CD4-positive, CD25-positive, alpha-beta regulatory T cell (primary cell): ENCODE data around the gene LCP2. TPM values are rescaled to one million over a fixed set of nuclear protein-coding genes. Genes with fewer than 3 reads are reported as not detected.
A peak's percentile ranks its signal among the peaks of the same experiment; 100 is the strongest.

Source experiments
- ATAC-seq, 2 donors: fragments of 150-1000 bp; cut with Tn5 transposase; one replicate each; pipeline ENCODE4 v1.10.0; 2021; ENCODE audit warnings: low read depth in 2 of 2, moderate number of reproducible peaks in 2 of 2, moderate library complexity in 1 of 2
- DNase-seq, 3 donors: peaks; one replicate each; pipeline versions ENCODE4 v3.0.0 to v3.0.0-alpha.2; 2012 to 2022; ENCODE audit warnings: mixed read lengths in 1 of 3
- H3K27ac ChIP-seq: one replicate; pipeline ENCODE4 v1.7.0; 2013; ENCODE audit warnings: mild to moderate bottlenecking, low read length; ENCODE audit not compliant: insufficient read depth, poor library complexity, severe bottlenecking
- H3K27me3 ChIP-seq: one replicate; pipeline ENCODE4 v1.7.0; 2013; ENCODE audit warnings: low read length; ENCODE audit not compliant: control insufficient read depth, insufficient read depth
- H3K36me3 ChIP-seq: one replicate; pipeline ENCODE4 v1.7.0; 2013; ENCODE audit warnings: mild to moderate bottlenecking, low read length, moderate library complexity; ENCODE audit not compliant: control insufficient read depth, insufficient read depth
- H3K4me1 ChIP-seq: 2 replicates; pipeline ENCODE4 v1.7.0; 2013; ENCODE audit warnings: mild to moderate bottlenecking, low read length; ENCODE audit not compliant: insufficient read depth, control insufficient read depth, poor library complexity, severe bottlenecking
- H3K4me3 ChIP-seq: one replicate; pipeline ENCODE4 v1.7.0; 2013; ENCODE audit warnings: low read depth, mild to moderate bottlenecking, low read length, moderate library complexity
- H3K9me3 ChIP-seq, 2 experiments: 1 replicate in 1 of 2; 2 replicates in 1 of 2; pipeline ENCODE4 v1.7.0; 2013; ENCODE audit warnings: low read length in 2 of 2, mild to moderate bottlenecking in 1 of 2, moderate library complexity in 1 of 2; ENCODE audit not compliant: control insufficient read depth in 2 of 2
- H3K27ac Mint-ChIP-seq, 3 donors: one replicate each; pipeline ENCODE4 v1.8.0; 2020 to 2022; ENCODE audit warnings: mild to moderate bottlenecking in 3 of 3, mixed read lengths in 3 of 3, moderate library complexity in 2 of 3
- H3K27me3 Mint-ChIP-seq: one replicate; pipeline ENCODE4 v1.8.0; 2022; ENCODE audit warnings: mild to moderate bottlenecking, mixed read lengths
- H3K36me3 Mint-ChIP-seq: one replicate; pipeline ENCODE4 v1.8.0; 2020; ENCODE audit warnings: mixed read lengths
- H3K4me1 Mint-ChIP-seq, 4 donors: one replicate each; pipeline ENCODE4 v1.8.0; 2020 to 2022; ENCODE audit warnings: mixed read lengths in 4 of 4, mild to moderate bottlenecking in 1 of 4
- H3K4me3 Mint-ChIP-seq, 4 donors: one replicate each; pipeline ENCODE4 v1.8.0; 2020 to 2022; ENCODE audit warnings: mild to moderate bottlenecking in 4 of 4, mixed read lengths in 4 of 4, moderate library complexity in 3 of 4
- H3K9me3 Mint-ChIP-seq, 7 donors: one replicate each; pipeline ENCODE4 v1.8.0; 2020 to 2022; ENCODE audit warnings: mixed read lengths in 7 of 7, mild to moderate bottlenecking in 3 of 7, moderate library complexity in 2 of 7
- polyA plus RNA-seq, 4 donors: library from polyadenylated mRNA; unstranded; fragments of 300-500 nt; fragmentation: Illumina TruSeq; gene quantifications; one replicate each; pipeline ENCODE4 v1.2.3, GENCODE V29; 2021
- total RNA-seq: library from RNA; stranded (reverse); gene quantifications from one replicate; pipeline ENCODE4 v1.2.3, GENCODE V29; 2022

LCP2 gene
- total and polyA plus RNA-seq, 5 donors from 2014 or later, result 164 to 351 (median 197) TPM

DNA sequence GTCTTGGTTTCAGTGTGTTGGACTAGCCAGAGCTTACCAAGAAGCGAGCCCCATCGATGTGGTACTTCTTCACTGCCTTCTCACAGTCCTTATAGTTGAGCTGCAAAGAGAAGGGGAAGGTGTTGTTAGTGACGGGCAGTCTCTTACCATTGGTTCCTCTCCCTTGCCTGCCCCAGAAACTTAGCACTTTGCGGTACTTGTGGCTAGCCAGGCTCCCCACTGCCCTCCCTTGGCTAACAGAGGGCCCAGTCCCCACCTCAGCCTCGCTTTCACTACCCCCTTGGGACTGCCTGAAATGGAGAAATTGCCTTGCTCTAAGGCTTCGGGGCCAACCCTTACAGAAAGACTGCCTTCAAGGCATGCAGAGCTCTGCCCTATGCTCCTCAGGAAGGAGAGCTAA lies 4.3 kb downstream of the LCP2 start:
- DNase-seq (peak; percentile 34 to 68 (median 42)), ATAC-seq (peak; percentile 29 to 36)
- H3K36me3 ChIP-seq, result peaks cover 53% of the 10 kb centered on the region
- no peaks in the 10 kb centered on the region for H3K9me3 ChIP-seq
- H3K27me3 Mint-ChIP-seq, result no peaks in the 10 kb centered on the region
- H3K9me3 Mint-ChIP-seq, result no peaks in the 10 kb centered on the region
- peaks cover 89% of the 10 kb centered on the region for H3K36me3 Mint-ChIP-seq
- peak overlapping the region; percentile 97 to 99 (median 99) for H3K4me3 Mint-ChIP-seq
- peak overlapping the region; percentile 83 for H3K27ac ChIP-seq
- peaks cover 28 to 76% (median 63%) of the 10 kb centered on the region in 4 donors for H3K4me1 Mint-ChIP-seq
- H3K4me1 ChIP-seq, result peaks cover 81% of the 10 kb centered on the region
- peak overlapping the region; percentile 99 for H3K4me3 ChIP-seq
- H3K27me3 ChIP-seq, result no peaks in the 10 kb centered on the region
- peak overlapping the region; percentile 95 to 98 (median 98) for H3K27ac Mint-ChIP-seq

DNA sequence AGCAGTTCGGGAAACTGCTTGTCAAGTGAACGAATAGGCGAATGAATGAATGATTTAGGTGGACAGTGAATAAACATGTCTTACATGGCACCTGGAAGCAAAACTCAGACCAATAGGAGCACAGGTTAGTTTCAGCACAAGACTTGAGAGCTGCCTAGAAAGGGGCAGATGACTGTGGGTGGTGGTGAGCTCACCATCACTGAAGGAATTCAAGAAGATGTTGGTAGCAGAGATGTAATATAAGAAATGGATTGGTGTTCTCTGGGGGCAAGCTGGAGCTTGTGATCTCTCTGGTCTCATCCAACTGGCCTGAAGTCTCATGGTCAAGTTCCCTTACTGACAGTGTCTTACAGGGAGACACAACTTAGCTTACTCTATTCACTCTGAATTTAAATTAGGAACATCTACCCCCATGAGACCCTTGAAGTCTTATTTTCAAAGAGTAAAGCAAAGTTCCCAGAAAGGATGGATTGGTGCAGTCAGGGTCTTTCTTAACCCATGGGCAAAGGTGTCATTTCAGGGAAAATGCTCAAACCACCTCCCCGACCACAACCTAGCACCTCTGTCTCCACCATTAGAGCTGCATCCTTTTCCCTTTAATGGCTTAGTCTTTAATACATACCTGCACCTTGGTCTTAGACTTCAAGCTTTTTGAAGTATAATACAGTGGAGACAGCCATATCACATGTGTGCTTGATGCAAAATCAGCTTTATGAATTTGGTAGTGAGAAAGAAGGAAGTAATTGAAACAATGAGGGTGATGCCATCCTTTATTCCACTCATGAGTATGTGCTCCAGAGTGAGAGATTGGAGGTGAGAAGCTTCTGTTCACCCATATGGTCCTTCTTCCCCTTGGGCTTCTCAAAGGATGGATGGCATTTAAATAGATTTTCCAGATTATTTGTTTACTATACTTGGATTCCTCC lies 5.1 kb downstream of the LCP2 start:
- H3K4me3 ChIP-seq, result peak overlapping the region; percentile 99

DNA sequence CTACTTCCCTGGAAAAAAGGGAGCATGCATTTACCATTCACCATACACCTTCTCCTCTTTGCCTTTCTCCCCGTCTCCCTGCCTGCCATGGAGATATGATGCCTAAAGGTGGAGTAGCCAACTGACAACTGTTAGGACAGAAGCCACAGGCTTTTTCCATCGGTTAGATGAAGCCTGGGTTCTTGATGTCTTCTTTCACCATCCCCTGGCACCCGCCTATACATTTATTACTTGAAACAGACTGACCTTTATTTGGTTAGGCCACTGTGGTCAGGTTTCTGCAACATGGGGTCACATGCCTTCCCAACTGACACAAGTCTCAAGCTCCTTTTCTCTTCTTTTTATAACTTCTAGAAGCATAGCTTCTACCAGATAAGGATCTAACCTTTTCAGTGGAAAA lies 7.1 kb downstream of the LCP2 start:
- Mint-ChIP-seq H3K4me3 (peak overlapping the region; percentile 91 to 99 (median 98)), H3K27me3 (no peaks in the 10 kb centered on the region), H3K4me1 (peaks cover 47 to 97% (median 83%) of the 10 kb centered on the region in 4 donors), H3K9me3 (no peaks in the 10 kb centered on the region), H3K36me3 (peaks cover 97% of the 10 kb centered on the region), H3K27ac (peak overlapping the region; percentile 98 to 99 (median 98))
- H3K27ac ChIP-seq, result peak overlapping the region; percentile 83
- H3K27me3 ChIP-seq, result no peaks in the 10 kb centered on the region
- H3K36me3 ChIP-seq, result peaks cover 80% of the 10 kb centered on the region
- DNase-seq (no peak), ATAC-seq (no peak)
- H3K9me3 ChIP-seq, result no peaks in the 10 kb centered on the region
- H3K4me1 ChIP-seq, result peaks cover 100% of the 10 kb centered on the region
- H3K4me3 ChIP-seq, result peak overlapping the region; percentile 63

More for the DNA sequence above, 5.1 kb downstream of the LCP2 start:
- no peaks in the 10 kb centered on the region for H3K27me3 Mint-ChIP-seq
- peak overlapping the region; percentile 97 to 99 (median 99) for H3K4me3 Mint-ChIP-seq
- H3K27ac Mint-ChIP-seq, result peak overlapping the region; percentile 98 to 99 (median 98)
- no peaks in the 10 kb centered on the region for H3K9me3 Mint-ChIP-seq
- no peaks in the 10 kb centered on the region for H3K27me3 ChIP-seq
- H3K4me1 Mint-ChIP-seq, result peaks cover 34 to 78% (median 66%) of the 10 kb centered on the region in 4 donors
- H3K27ac ChIP-seq, result peak overlapping the region; percentile 83
- peaks cover 61% of the 10 kb centered on the region for H3K36me3 ChIP-seq
- H3K4me1 ChIP-seq, result peaks cover 84% of the 10 kb centered on the region
- no peaks in the 10 kb centered on the region for H3K9me3 ChIP-seq
- ATAC-seq (no peak), DNase-seq (no peak)
- H3K36me3 Mint-ChIP-seq, result peaks cover 94% of the 10 kb centered on the region

DNA sequence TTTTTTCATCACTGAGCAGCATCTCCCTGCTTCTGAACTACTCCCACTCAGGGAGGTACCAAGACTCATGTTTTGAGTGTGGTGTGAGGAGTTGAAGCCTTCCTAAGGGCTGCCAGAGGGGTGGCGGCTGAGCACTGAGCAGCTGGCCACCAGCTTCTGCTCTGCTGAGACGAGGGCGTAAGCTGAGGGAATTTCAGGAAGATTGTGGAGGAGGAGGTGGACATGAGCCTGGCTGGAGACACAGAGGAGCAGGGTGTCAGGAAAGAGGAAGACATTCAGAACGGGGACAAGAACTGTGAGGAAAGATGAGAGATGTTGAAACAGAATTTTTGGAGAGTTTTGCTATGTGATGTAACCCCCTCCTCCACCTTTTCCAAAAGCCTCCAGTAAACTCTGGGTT lies 7.8 kb downstream of the LCP2 start:
- ATAC-seq (no peak), DNase-seq (no peak)
- H3K27me3 ChIP-seq, result no peaks in the 10 kb centered on the region
- H3K4me1 ChIP-seq, result peaks cover 100% of the 10 kb centered on the region
- Mint-ChIP-seq H3K4me3 (peak overlapping the region; percentile 91 to 99 (median 98)), H3K27ac (peak overlapping the region; percentile 98 to 99 (median 98)), H3K4me1 (peaks cover 54 to 100% (median 89%) of the 10 kb centered on the region in 4 donors), H3K9me3 (no peaks in the 10 kb centered on the region), H3K36me3 (peaks cover 98% of the 10 kb centered on the region), H3K27me3 (no peaks in the 10 kb centered on the region)
- H3K36me3 ChIP-seq, result peaks cover 84% of the 10 kb centered on the region
- H3K9me3 ChIP-seq, result no peaks in the 10 kb centered on the region
- peak overlapping the region; percentile 83 for H3K27ac ChIP-seq
- peak overlapping the region; percentile 63 for H3K4me3 ChIP-seq

DNA sequence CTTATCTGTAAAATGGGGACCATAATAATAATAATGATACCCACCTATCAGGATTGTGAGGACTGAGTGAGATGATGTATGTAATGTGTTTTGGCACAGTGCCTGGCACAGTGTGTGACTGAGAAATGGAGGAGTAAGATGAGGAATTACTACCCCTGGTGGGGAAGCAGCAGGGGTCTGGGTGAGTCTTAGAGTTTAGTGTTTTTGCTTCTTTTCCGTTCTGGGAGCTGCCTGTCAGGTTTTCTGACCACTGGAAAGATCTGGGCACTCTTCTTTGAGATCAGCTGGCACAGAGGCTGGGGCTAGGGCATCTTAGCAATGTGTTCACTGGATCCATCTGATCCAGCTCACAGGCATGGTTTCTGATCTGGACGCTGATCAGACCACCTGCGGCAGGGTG lies 8.5 kb downstream of the LCP2 start:
- H3K27ac ChIP-seq, result peak overlapping the region; percentile 83
- Mint-ChIP-seq H3K4me3 (peak overlapping the region; percentile 91 to 99 (median 98)), H3K27me3 (no peaks in the 10 kb centered on the region), H3K27ac (peak overlapping the region; percentile 98 to 99 (median 98)), H3K36me3 (peaks cover 98% of the 10 kb centered on the region), H3K9me3 (no peaks in the 10 kb centered on the region), H3K4me1 (peaks cover 54 to 100% (median 88%) of the 10 kb centered on the region in 4 donors)
- ATAC-seq (no peak), DNase-seq (no peak)
- peaks cover 100% of the 10 kb centered on the region for H3K4me1 ChIP-seq
- no peaks in the 10 kb centered on the region for H3K9me3 ChIP-seq
- no peaks in the 10 kb centered on the region for H3K27me3 ChIP-seq
- H3K36me3 ChIP-seq, result peaks cover 88% of the 10 kb centered on the region
- H3K4me3 ChIP-seq, result peak overlapping the region; percentile 47

DNA sequence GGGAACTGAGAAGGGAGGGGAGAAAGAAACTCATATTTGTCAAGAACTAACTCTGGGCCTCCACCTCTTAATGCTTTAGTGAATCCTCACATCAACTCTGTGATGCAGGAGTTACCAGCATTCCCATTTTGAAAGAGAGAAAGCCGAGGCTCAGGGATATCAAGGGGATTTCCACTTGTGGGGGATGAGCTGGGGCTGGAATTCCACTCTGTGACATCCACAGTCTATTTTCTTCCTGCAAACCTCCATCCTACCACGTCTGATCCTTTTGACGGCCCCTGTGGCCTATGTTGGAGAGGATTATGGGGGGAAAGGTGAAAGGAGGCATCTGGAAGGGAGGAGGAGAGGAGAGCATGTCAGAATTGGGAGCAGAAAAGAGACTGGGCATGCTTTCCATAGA lies 9.0 kb downstream of the LCP2 start:
- Histone ChIP-seq H3K9me3 (no peaks in the 10 kb centered on the region), H3K27ac (peak overlapping the region; percentile 83), H3K27me3 (no peaks in the 10 kb centered on the region), H3K4me1 (peaks cover 100% of the 10 kb centered on the region), H3K36me3 (peaks cover 93% of the 10 kb centered on the region), H3K4me3 (peak overlapping the region; percentile 47)
- Mint-ChIP-seq H3K4me1 (peaks cover 56 to 100% (median 89%) of the 10 kb centered on the region in 4 donors), H3K4me3 (peak overlapping the region; percentile 91 to 99 (median 98)), H3K36me3 (peaks cover 98% of the 10 kb centered on the region), H3K27me3 (no peaks in the 10 kb centered on the region), H3K27ac (peak overlapping the region; percentile 98 to 99 (median 98)), H3K9me3 (no peaks in the 10 kb centered on the region)
- ATAC-seq (no peak), DNase-seq (no peak)

DNA sequence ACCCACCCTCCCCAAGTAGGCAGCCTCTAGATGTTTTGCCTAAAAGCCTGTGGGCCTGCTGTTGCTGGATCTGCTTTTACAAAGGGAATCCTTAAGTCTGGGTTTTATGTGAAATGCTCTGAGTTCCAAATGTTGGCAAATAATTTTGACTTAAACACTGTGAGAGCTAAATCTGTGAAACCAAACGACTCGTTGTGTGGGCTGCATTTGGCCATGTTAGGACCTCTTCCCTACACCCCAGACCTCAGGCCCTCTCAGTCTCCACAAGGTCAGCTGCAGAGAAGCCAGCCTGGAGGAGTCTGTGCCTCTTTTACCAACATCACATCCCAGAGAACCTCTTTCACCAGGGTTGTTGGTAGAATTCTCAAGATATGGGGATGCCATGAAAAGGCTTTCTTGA lies 9.4 kb downstream of the LCP2 start:
- ATAC-seq (no peak), DNase-seq (no peak)
- Histone ChIP-seq H3K4me1 (peaks cover 100% of the 10 kb centered on the region), H3K27ac (peak overlapping the region; percentile 83), H3K36me3 (peaks cover 94% of the 10 kb centered on the region), H3K9me3 (no peaks in the 10 kb centered on the region), H3K4me3 (peak overlapping the region; percentile 47), H3K27me3 (no peaks in the 10 kb centered on the region)
- Mint-ChIP-seq H3K36me3 (peaks cover 98% of the 10 kb centered on the region), H3K4me3 (peak overlapping the region; percentile 91 to 99 (median 98)), H3K27me3 (no peaks in the 10 kb centered on the region), H3K9me3 (no peaks in the 10 kb centered on the region), H3K4me1 (peaks cover 58 to 100% (median 91%) of the 10 kb centered on the region in 4 donors), H3K27ac (peak overlapping the region; percentile 98 to 99 (median 98))
